Ovary (tissue), 9 donors: Measurements from ENCODE around the gene CLN6. TPM values are rescaled to one million over a fixed set of nuclear protein-coding genes. Genes with fewer than 3 reads are reported as not detected.
"Not testable (repeated sequence)": the region's sequence is repeated elsewhere in the genome, so short reads cannot be mapped to it uniquely, and the experiment has no call there.

ENCODE experiments used
- DNase-seq, 5 donors: peaks; one replicate each; pipeline ENCODE4 v3.0.0-alpha.2; 2019 to 2020
- H3K27ac ChIP-seq, 2 donors: fragments of 200-600 bp; one replicate each; pipeline versions ENCODE4 v1.5.1 to v1.8.0; 2019 to 2022
- H3K27me3 ChIP-seq: fragments of 200-600 bp; one replicate; pipeline ENCODE4 v1.8.0; 2022
- H3K36me3 ChIP-seq: fragments of 200-600 bp; sonication (generic); one replicate; pipeline ENCODE4 v1.5.1; 2019
- H3K4me1 ChIP-seq: one replicate; pipeline ENCODE4 v1.8.1; 2013; ENCODE audit warnings: mild to moderate bottlenecking, moderate library complexity; ENCODE audit not compliant: insufficient read depth
- H3K4me3 ChIP-seq: fragments of 200-600 bp; sonication (generic); one replicate; pipeline ENCODE4 v1.5.1; 2017
- H3K9me3 ChIP-seq, 2 donors: fragments of 200-600 bp in 1 of 2; sonication (generic) in 1 of 2; one replicate each; pipeline versions ENCODE4 v1.5.1 to v1.8.1; 2013 to 2019; ENCODE audit warnings: mild to moderate bottlenecking in 1 of 2, moderate library complexity in 1 of 2
- EP300 ChIP-seq: sonication (generic); formaldehyde crosslinking; IDR thresholded peaks from one replicate; pipeline ENCODE4 v1.6.1; 2017; ENCODE audit warnings: antibody characterized with exemption
- POLR2A ChIP-seq: fragments of 450-650 bp; IDR thresholded peaks from one replicate; pipeline ENCODE4 v1.6.1; 2017; ENCODE audit warnings: antibody characterized with exemption, mild to moderate bottlenecking, moderate library complexity
- WGBS, 3 donors: extraction: QIAGEN DNeasy Blood & Tissue Kit in 1 of 3; methylation state at CpG; one replicate each; pipeline versions ENCODE4 v1.1.5 to v1.1.7; 2013 to 2017; 5-methylcytosine and 5-hydroxymethylcytosine counted together
- intact Hi-C, 4 donors: fragments of 100-400 bp; cut with DNase I; formaldehyde crosslinking; loops; one replicate each; pipeline versions ENCODE4 v1.11.0 to v1.15.1; 2022 to 2023
- polyA plus RNA-seq, 2 donors: library from polyadenylated mRNA; stranded (reverse); fragments of 200-250 nt in 1 of 2; fragments of 350-450 nt in 1 of 2; fragmentation: Illumina TruSeq in 1 of 2; extraction: RNeasy Lipid Tissue Mini Kit (QIAGEN cat#74804) in 1 of 2; gene quantifications; one replicate each; pipeline ENCODE4 v1.2.3, GENCODE V29; 2013 to 2014
- total RNA-seq, 7 donors: library from RNA; depleted of rRNA in 2 of 7; stranded (reverse); fragments of >200 nt in 2 of 7; fragmentation: NEBNext Ultra II Directional in 3 of 7; extraction: Animal tissue kit (Norgen Biotek cat#: 25700) in 3 of 7; gene quantifications; one replicate each; pipeline versions ENCODE4 v1.1.0 to v1.2.4, GENCODE V29; 2016 to 2023
- TF ChIP-seq, protein P1 (sequence below), 3 donors: fragments of 450-650 bp in 2 of 3; fragments of 200-600 bp in 1 of 3; IDR thresholded peaks; one replicate each; pipeline versions ENCODE4 v1.5.1 to v1.8.0; 2016 to 2022; ENCODE audit warnings: antibody characterized with exemption in 3 of 3, mild to moderate bottlenecking in 1 of 3
- donor health status: DM: no; HTN: no; CAD: no; lungs with moderate emphysema.
- donor health status: DM: no; HTN: no; CAD: no.
- donor health status: Bipolar disorder and iron deficiency.
- donor health status: DM: yes; HTN: yes; CAD: no.
- donor health status: DM: no; HTN: no; CAD: no.
- donor health status: DM: yes; HTN: yes; CAD: no.

CLN6 gene
- total and polyA plus RNA-seq, 9 donors, result 6.3 to 21.8 (median 12.0) TPM

- H3K4me3 ChIP-seq, result peak overlapping the region; percentile 94
- H3K36me3 ChIP-seq, result no peaks in the 10 kb centered on the region
- intact Hi-C loops, result no loop called here
- no peak for DNase-seq
- no peaks in the 10 kb centered on the region for H3K9me3 ChIP-seq
- H3K27ac ChIP-seq, result no peak overlapping the region
- H3K27me3 ChIP-seq, result no peaks in the 10 kb centered on the region
- WGBS, 3 donors, result 37 to 45% (median 41%) methylated on average over 25 of the region's 25 CpGs
- peaks cover 9% of the 10 kb centered on the region for H3K4me1 ChIP-seq
- no peak for TF ChIP-seq POLR2A
- TF ChIP-seq, protein P1, sequence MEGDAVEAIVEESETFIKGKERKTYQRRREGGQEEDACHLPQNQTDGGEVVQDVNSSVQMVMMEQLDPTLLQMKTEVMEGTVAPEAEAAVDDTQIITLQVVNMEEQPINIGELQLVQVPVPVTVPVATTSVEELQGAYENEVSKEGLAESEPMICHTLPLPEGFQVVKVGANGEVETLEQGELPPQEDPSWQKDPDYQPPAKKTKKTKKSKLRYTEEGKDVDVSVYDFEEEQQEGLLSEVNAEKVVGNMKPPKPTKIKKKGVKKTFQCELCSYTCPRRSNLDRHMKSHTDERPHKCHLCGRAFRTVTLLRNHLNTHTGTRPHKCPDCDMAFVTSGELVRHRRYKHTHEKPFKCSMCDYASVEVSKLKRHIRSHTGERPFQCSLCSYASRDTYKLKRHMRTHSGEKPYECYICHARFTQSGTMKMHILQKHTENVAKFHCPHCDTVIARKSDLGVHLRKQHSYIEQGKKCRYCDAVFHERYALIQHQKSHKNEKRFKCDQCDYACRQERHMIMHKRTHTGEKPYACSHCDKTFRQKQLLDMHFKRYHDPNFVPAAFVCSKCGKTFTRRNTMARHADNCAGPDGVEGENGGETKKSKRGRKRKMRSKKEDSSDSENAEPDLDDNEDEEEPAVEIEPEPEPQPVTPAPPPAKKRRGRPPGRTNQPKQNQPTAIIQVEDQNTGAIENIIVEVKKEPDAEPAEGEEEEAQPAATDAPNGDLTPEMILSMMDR (IDR thresholded peaks at IDR 0.05), result no peak
- TF ChIP-seq EP300, result no peak
Measured at GRCh38 chr15:68228143-68228970, 1.2 kb downstream of the CLN6 start.

- H3K27me3 ChIP-seq, result no peaks in the 10 kb centered on the region
- 78 to 85% (median 84%) methylated on average over 9 of the region's 9 CpGs for WGBS, 3 donors
- H3K36me3 ChIP-seq, result no peaks in the 10 kb centered on the region
- no peak for DNase-seq
- H3K9me3 ChIP-seq, result no peaks in the 10 kb centered on the region
- TF ChIP-seq EP300, result no peak
- TF ChIP-seq POLR2A, result no peak
- TF ChIP-seq, protein P1 (IDR thresholded peaks at IDR 0.05), result no peak
- intact Hi-C loops, result no loop called here
- peaks cover 9% of the 10 kb centered on the region for H3K4me1 ChIP-seq
- no peak overlapping the region for H3K27ac ChIP-seq
- no peak overlapping the region for H3K4me3 ChIP-seq
Measured at GRCh38 chr15:68227643-68228142, 1.8 kb downstream of the CLN6 start.

DNA sequence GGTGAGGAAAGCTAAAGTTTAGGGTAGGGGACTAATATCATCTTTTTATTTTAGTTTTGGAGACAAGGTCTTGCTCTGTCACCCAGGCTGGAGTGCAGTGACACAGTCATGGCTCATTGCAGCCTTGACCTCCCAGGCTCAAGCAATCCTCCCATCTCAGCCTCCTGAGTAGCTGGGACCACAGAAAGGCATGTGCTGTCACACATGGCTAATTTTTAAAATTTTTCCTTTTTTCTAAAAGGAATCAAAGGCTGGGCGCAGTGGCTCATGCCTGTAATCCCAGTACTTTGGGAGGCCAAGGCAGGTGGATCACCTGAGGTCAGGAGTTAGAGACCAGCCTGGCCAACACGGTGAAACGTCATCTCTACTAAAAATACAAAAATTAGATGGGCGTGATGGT is 4.1 kb downstream of the CLN6 start:
- H3K4me3 ChIP-seq, H3K9me3 ChIP-seq, DNase-seq, H3K27ac ChIP-seq, H3K4me1 ChIP-seq, H3K27me3 ChIP-seq, H3K36me3 ChIP-seq, intact Hi-C loops: not testable (repeated sequence)
- WGBS, 3 donors, result 92 to 95% (median 95%) methylated on average over 4 of the region's 4 CpGs

DNA sequence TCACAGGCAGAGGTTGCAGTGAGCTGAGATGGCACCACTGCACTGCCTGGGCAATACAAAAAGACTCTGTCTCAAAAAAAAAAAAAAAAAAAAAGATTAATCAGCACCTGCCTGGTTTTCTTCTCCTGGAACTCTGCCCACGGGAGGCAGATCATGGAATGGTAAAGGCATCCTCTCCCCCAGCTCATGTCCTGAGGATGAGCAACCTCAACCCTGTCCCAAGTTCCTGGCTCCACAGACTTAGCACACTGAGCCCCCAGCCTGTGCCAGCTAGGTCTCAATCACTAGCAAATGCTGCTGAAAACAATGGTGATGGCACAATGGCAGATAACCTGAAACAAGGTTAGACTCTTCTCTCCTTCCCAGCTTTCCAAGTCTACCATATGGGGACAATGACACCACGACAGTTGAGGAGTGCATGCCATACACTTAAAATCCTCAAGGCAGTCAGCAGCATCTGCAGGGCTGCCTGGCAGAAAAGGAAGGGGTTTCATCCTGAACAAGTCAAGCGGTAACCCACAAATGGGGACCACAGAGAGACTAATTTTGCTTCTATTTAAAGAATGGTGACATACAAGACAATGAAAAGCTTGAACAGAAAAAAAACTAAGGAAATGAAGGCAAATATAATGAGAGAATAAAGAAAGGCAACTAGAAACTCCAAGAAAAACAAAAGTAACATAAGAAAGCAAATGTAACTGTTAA is 4.8 kb downstream of the CLN6 start:
- no peak overlapping the region for H3K4me3 ChIP-seq
- TF ChIP-seq POLR2A (no peak), EP300 (no peak)
- TF ChIP-seq, protein P1 (IDR thresholded peaks at IDR 0.05), result no peak
- H3K27me3 ChIP-seq, result no peaks in the 10 kb centered on the region
- intact Hi-C loops, result no loop called here
- DNase-seq, result no peak
- WGBS, 3 donors, result 86 to 93% (median 90%) methylated on average over 3 of the region's 3 CpGs
- no peak overlapping the region for H3K27ac ChIP-seq
- no peaks in the 10 kb centered on the region for H3K36me3 ChIP-seq
- no peaks in the 10 kb centered on the region for H3K9me3 ChIP-seq
- peaks cover 4% of the 10 kb centered on the region for H3K4me1 ChIP-seq
